Measurements from ENCODE around the gene PRPF8. TPM values are rescaled to one million over a fixed set of nuclear protein-coding genes. Genes with fewer than 3 reads are reported as not detected.

The PRPF8 gene
- total and polyA plus RNA-seq, 10 of the 15 experiments (the other 5 are each of a cell fraction or from before 2014, with no cell fraction given): 77.2 to 337 (median 162) TPM

DNA sequence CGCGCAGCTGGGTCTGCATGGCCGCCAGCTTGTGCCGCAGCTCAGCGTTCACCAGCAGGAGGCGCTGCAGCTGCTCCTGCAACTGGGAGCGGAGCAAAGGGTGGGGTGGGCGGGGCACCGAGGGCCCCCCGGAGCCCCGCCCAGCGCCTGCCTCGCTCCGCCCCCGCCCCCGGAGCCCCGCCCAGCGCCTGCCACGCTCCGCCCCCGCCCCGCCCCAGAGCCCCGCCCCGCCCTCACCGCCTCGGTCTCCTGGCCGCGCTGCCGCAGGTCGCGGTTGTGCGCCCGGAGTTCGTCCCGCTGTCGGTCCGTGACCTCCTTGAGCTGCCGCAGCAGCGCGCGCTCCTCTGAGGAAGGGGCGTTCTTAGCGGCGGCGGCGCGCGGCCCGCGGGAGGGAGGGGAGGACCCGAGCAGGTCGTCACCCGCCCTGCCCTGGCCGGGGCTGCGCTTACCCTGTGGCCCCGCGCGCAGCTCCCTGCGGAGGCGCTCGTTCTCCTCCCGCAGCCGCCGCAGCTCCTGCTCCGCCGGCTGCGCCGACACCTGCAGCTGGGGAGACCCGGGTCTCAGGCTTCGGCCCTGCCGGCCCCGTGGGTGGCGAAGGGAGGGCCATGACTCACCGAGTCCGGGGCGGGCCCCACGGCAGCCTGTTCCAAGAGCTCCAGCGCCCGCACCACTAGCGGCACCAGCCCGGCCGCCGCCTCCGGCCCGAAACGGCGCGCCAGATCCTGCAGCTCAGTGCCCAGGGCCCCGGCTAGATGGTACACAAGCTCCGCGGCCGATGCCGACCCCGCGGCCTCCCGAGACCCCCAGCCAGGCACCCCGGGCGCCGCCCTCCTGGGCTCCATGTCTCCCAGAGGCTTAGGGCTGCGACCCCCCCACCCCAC is 35.5 kb downstream of the PRPF8 start (continued):
- TF ChIP-seq ZNF207 (IDR thresholded peaks at IDR 0.05; ENCODE audit: borderline replicate concordance) (peak; percentile 78; the same call in 1 of the 2 replicates), RELA (IDR thresholded peaks at IDR 0.05; ENCODE audit: borderline replicate concordance, partially characterized antibody) (no peak), NR2F1 (conservative IDR thresholded peaks at IDR 0.05) (peak; percentile 39), ZSCAN29 (IDR thresholded peaks at IDR 0.05) (no peak), RAD51 (IDR thresholded peaks at IDR 0.05) (no peak), EP300 (IDR thresholded peaks at IDR 0.05; ENCODE audit: borderline replicate concordance in 1 of 2, control insufficient read depth in 1 of 2, low read depth in 2 of 2, low read length in 2 of 2) (no peak), NR2C1 (IDR thresholded peaks at IDR 0.05) (no peak), MTA3 (IDR thresholded peaks at IDR 0.05; ENCODE audit: borderline replicate concordance, low read length) (no peak), BCL11A (IDR thresholded peaks at IDR 0.05; ENCODE audit: low read depth, low read length) (no peak), POLR2A (IDR thresholded peaks at IDR 0.05; ENCODE audit: low read depth, low read length) (peak; percentile 73), KAT2A (conservative IDR thresholded peaks at IDR 0.05; ENCODE audit: control insufficient read depth, low read depth, low read length) (no peak), MYB (IDR thresholded peaks at IDR 0.05; ENCODE audit: borderline replicate concordance, low read depth, low read length) (no peak), ATF7 (IDR thresholded peaks at IDR 0.05; ENCODE audit: low read depth) (no peak), SIN3A (IDR thresholded peaks at IDR 0.05; ENCODE audit: low read depth, low read length) (no peak)
- TF ChIP-seq, protein P1, sequence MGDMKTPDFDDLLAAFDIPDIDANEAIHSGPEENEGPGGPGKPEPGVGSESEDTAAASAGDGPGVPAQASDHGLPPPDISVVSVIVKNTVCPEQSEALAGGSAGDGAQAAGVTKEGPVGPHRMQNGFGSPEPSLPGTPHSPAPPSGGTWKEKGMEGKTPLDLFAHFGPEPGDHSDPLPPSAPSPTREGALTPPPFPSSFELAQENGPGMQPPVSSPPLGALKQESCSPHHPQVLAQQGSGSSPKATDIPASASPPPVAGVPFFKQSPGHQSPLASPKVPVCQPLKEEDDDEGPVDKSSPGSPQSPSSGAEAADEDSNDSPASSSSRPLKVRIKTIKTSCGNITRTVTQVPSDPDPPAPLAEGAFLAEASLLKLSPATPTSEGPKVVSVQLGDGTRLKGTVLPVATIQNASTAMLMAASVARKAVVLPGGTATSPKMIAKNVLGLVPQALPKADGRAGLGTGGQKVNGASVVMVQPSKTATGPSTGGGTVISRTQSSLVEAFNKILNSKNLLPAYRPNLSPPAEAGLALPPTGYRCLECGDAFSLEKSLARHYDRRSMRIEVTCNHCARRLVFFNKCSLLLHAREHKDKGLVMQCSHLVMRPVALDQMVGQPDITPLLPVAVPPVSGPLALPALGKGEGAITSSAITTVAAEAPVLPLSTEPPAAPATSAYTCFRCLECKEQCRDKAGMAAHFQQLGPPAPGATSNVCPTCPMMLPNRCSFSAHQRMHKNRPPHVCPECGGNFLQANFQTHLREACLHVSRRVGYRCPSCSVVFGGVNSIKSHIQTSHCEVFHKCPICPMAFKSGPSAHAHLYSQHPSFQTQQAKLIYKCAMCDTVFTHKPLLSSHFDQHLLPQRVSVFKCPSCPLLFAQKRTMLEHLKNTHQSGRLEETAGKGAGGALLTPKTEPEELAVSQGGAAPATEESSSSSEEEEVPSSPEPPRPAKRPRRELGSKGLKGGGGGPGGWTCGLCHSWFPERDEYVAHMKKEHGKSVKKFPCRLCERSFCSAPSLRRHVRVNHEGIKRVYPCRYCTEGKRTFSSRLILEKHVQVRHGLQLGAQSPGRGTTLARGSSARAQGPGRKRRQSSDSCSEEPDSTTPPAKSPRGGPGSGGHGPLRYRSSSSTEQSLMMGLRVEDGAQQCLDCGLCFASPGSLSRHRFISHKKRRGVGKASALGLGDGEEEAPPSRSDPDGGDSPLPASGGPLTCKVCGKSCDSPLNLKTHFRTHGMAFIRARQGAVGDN (IDR thresholded peaks at IDR 0.05): no peak; the same call in 1 of the 2 replicates
- TF ChIP-seq, protein P2, sequence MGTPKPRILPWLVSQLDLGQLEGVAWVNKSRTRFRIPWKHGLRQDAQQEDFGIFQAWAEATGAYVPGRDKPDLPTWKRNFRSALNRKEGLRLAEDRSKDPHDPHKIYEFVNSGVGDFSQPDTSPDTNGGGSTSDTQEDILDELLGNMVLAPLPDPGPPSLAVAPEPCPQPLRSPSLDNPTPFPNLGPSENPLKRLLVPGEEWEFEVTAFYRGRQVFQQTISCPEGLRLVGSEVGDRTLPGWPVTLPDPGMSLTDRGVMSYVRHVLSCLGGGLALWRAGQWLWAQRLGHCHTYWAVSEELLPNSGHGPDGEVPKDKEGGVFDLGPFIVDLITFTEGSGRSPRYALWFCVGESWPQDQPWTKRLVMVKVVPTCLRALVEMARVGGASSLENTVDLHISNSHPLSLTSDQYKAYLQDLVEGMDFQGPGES (IDR thresholded peaks at IDR 0.05): no peak
- TF ChIP-seq, protein P3, sequence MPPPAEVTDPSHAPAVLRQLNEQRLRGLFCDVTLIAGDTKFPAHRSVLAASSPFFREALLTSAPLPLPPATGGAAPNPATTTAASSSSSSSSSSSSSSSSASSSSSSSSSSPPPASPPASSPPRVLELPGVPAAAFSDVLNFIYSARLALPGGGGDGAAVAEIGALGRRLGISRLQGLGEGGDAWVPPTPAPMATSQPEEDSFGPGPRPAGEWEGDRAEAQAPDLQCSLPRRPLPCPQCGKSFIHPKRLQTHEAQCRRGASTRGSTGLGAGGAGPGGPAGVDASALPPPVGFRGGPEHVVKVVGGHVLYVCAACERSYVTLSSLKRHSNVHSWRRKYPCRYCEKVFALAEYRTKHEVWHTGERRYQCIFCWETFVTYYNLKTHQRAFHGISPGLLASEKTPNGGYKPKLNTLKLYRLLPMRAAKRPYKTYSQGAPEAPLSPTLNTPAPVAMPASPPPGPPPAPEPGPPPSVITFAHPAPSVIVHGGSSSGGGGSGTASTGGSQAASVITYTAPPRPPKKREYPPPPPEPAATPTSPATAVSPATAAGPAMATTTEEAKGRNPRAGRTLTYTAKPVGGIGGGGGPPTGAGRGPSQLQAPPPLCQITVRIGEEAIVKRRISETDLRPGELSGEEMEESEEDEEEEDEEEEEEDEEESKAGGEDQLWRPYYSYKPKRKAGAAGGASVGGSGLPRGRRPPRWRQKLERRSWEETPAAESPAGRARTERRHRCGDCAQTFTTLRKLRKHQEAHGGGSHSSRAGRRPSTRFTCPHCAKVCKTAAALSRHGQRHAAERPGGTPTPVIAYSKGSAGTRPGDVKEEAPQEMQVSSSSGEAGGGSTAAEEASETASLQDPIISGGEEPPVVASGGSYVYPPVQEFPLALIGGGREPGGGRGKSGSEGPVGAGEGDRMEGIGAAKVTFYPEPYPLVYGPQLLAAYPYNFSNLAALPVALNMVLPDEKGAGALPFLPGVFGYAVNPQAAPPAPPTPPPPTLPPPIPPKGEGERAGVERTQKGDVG (CRISPR knock-in tag; IDR thresholded peaks at IDR 0.05): no peak
- TF ChIP-seq, protein P4, sequence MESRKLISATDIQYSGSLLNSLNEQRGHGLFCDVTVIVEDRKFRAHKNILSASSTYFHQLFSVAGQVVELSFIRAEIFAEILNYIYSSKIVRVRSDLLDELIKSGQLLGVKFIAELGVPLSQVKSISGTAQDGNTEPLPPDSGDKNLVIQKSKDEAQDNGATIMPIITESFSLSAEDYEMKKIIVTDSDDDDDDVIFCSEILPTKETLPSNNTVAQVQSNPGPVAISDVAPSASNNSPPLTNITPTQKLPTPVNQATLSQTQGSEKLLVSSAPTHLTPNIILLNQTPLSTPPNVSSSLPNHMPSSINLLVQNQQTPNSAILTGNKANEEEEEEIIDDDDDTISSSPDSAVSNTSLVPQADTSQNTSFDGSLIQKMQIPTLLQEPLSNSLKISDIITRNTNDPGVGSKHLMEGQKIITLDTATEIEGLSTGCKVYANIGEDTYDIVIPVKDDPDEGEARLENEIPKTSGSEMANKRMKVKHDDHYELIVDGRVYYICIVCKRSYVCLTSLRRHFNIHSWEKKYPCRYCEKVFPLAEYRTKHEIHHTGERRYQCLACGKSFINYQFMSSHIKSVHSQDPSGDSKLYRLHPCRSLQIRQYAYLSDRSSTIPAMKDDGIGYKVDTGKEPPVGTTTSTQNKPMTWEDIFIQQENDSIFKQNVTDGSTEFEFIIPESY (IDR thresholded peaks at IDR 0.05): no peak
